Measurements from ENCODE around the gene ELMO1.

Gene ELMO1

DNA sequence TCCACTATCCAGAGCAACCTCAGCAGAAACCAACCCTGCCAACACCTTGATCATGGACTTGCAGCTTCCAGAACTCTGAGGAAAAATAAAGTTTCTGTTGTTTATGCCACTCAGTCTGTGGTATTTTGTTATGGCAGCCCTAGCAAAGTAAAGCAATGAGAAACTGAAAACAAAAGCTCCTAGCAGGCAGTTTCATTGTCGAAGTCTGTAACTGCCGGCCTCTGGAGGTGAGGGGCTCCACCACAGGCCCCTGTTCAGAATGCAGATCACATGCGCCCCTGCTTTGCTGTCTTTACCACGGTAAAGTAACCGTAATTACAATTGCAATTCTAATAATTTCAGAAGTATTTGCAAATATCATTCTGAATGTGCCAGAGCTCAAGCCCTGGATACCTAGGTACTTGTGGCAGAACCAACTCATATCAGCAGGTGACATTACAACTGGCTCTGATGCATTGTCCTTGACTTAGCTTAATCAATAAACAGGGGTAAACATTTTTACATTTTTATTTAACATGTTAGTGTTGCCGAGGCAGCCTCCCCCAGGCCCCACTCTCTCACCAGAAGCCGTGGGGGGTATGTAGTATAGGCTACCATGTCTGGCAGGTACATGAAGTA is 193.2 kb downstream of the ELMO1 start:
- no peak for DNase-seq

DNA sequence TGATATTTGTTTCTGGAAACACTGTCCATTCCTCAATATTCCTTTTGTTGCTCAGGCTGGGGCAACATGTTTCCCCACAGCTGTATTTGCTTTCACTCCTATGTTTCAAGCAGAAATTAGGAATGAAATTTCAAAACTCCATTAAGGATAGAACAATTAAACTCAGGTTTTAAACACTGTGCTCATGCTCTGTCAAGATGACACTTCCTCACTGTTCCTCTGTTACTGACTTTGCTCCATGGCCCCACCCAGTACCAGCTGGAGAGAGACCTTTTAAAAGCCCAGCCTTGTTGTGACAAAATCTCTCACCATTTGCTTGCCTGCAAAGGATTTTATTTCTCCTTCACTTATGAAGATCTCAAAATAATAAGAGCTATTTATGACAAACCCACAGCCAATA is 197.4 kb downstream of the ELMO1 start:
- no peak for DNase-seq

- DNase-seq: no peak
These were observed 199.4 kb downstream of the ELMO1 start for GRCh38 chr7:37249240-37249639.

GRCh38 chr7:37248396-37248861 is 200.2 kb downstream of the ELMO1 start:
- DNase-seq: no peak

DNA sequence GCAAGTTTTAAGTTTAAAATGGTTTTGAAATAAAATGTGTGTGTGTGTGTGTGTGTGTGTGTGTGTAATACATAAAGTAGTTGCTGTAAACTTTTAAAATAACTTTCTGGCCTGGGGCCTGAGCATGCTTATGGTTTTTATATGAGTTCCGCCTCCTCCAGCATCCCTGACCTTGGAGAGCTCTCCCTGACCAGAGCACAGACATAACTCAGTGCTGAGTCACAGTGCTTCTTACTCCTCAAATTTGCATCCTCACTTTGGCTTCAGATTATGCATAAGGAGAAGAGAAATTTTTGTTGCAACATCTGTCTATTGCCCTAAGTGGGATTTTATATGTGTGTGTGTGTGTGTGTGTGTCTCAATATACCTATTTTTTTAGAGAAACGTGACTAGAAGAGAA is 200.8 kb downstream of the ELMO1 start:
- peak; percentile 56 for DNase-seq

DNA sequence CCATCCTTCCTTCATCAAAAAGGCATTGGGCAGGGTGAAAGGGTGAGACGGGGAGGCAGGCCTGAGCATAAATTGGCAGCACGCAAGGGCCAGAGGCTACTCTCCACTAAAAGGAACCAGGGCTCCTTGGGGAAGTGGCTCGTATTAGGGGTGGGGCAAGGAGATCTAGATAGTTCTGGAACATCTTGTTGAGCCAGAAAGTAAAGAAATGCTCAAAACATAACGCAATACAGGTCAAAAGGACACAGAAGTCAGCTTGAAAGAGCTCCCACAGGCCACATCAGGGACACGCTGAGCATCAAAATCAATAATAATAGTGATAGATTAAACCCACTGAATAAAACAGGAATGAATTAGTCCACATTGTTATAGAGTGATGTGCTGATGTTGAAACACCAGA is 203.1 kb downstream of the ELMO1 start:
- DNase-seq: no peak

DNA sequence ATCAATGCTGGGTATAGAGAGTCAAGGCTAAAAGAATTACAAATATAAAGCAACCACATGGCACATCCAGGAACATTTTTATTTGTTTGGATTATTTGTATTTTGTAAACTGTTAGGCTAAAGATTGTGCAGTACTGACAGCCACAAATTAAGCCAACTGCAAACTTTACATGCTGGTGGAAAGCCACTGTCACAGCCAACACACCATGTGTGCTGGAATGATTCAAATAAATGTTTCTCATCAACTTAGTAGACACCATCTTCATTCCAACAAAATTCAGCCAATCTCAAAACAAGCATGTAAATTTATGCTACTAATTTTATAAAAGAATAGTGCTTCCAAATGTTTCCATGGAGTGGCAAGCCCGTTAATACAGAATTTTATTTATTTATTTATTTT is 211.8 kb downstream of the ELMO1 start:
- DNase-seq: no peak

- no peak for DNase-seq
These were observed 212.9 kb downstream of the ELMO1 start for GRCh38 chr7:37235813-37236212.

- DNase-seq: no peak
These were observed 213.7 kb downstream of the ELMO1 start for GRCh38 chr7:37234928-37235327.

DNA sequence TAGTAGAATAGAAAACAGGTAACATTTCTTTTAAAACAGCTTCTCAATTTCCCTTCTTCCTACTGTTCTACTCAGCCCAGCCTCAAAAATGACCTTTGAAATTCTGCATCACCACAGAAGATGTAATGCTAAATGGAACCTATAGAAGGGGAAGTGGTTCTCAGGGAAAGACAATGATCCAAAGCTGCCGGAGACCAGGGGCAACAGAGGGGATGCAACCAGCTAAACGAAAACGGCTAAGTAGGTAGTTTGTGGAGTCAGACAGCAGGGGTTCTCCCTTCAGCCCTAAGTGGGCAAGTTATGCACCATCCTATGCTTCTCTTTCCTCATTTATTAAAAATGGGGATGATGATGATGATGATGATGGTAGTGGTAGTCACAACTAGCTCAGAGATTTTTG is 214.3 kb downstream of the ELMO1 start:
- no peak for DNase-seq

- DNase-seq: no peak
These were observed 217.1 kb downstream of the ELMO1 start for GRCh38 chr7:37231613-37232012.

DNA sequence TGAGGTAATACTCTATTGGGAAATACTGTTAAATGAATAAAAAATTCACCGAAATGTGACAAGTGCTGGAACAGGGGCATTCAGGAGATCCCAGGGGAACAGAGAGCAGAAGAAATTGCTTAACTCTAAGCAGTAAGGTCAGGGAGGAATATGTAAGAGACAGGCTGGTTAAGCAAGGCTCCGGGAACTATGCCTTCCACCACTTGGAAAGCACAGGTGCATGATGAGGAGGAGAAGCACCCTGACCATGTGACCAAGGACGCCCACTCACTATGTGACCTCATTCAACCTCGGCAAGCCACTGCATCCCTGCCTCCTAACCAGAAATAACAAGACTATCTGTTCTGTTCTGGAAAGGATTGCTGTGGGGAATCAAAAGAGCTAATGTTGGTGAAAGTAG is 218.4 kb downstream of the ELMO1 start:
- no peak for DNase-seq

DNA sequence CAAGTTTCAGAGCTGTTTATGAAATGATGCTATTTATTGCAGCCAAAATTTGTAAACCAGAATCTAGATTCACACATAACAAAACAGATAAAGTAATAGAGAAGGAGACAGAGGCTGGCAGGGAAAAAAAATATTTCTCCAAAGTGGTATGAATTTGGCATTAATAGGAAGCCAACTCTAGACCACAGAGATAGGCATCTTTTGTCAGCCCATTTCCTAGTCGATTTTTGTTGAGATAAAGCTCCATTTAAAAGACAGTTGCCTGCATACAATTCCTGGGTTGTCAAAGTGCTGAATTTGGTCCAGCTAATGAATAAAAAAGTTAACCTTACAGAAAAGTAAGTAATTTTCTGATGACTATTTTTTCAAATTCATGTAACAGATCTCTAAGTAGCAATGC is 219.3 kb downstream of the ELMO1 start:
- DNase-seq: no peak

DNA sequence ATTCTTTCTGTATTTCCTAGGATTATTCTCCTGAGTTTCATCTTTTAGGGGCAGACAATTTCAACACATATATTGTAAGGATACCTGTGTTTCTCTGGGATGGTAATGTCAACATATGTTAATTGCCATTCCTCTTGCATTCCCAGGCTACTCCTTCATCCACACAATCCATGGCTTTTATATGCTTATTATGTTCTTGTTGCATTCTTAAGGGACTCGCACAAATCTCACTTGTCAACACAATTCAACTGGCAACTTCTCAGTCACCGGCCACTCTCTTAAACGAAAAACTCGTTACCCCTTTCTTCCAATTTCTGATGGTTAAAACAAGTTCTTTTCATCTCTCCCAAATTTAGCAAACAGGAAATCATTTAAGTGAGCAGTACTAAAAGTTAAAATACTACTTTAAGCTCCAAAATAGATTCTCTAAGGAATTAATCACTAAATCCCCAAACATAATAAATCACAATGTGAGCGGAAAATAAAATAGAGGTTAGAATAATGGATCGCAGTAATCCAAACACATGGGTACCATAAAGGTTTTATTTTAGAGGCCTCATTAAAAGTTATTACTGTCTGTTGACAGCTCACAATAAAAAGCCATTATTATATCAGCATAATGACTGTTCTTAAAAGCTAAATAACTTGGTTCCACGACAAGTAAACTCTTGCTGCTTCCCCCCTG is 223.2 kb downstream of the ELMO1 start:
- no peak for DNase-seq

- DNase-seq: no peak
These were observed 223.9 kb downstream of the ELMO1 start for GRCh38 chr7:37224746-37225145.

DNA sequence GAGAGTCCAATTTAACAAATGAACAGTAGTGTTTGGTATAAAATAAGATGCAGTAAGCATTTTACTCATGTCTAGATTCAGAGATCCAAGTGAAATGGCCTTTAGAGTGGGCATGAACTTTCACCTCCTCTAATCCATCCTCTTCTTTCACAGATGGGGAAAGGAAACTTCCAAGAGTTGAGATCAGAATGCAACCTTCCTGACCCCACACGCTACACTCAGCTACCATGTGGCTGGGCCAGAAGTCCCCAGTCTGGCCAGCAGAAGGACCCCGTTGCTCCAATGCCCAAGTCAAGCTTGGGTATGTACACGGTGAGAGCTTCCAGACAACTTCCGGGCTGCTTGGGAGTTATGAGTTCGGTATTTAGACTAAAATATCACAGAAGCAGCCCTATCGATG is 228.0 kb downstream of the ELMO1 start:
- no peak for DNase-seq

GRCh38 chr7:37218956-37219355 is 229.7 kb downstream of the ELMO1 start:
- DNase-seq: no peak

GRCh38 chr7:37216923-37217322 is 231.7 kb downstream of the ELMO1 start:
- DNase-seq: no peak

DNA sequence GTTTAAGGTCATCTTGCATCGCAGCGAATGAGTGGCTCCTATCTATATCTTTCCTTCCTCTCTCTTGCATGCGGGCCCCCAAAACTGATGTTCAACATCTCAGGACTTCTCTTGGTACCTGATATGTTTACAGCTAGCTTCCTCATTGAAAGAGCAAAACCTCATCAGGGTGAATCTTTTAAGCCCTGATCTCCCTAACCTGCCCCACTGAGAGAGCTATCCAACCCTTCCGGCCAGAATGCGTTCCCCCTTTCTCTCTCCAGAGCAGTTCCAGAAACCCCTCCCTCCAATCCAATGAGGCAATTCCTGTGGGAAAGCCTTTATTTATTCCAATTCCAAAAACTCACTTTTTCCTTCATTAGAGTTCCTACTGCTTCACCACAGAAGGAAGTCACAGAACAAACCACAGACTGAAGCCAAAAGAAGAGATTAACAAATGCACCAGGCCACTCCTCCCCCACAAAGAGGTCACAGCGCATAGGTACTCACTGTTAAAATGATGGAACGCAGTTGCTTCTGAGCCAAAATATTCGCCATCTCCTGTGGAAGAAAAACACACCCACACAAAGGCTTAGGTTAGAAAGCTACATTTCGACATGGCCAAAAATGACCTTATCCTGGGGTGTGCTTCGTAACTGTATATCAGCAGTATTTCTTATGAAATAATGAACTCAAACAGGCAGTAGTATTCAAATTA is 232.4 kb downstream of the ELMO1 start:
- peak; percentile 5 for DNase-seq

DNA sequence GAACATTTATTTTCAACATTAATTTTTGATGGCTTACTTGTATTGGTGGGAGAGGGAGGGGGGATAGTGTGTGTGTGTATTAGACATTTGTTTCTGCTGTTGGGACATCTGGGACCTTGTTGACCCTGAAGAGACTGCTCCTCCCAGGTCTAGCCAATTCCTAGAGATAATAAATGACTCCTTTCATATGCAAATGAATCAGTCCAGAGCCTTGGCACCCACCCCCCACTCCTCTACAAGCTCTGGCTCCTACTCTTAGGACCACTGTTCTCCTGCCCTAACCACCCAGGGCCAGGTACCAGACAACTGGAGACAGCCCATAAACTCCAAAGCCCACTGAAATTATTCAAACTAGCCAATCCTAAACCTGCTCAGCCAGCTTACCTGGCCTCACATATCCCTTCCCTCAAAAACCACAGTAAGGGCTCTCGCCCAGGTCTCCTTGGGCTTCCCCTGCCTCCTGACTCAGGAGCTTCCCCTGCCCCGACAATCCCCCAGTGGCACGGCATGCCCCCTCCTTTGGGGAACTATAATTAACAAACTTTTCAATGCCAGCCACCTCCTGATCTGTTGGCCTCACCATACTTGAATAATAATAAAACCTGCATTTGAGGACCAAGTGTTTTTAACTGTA is 233.3 kb downstream of the ELMO1 start:
- no peak for DNase-seq

- peak; percentile 14 for DNase-seq
These were observed 236.1 kb downstream of the ELMO1 start for GRCh38 chr7:37212556-37212955.

DNA sequence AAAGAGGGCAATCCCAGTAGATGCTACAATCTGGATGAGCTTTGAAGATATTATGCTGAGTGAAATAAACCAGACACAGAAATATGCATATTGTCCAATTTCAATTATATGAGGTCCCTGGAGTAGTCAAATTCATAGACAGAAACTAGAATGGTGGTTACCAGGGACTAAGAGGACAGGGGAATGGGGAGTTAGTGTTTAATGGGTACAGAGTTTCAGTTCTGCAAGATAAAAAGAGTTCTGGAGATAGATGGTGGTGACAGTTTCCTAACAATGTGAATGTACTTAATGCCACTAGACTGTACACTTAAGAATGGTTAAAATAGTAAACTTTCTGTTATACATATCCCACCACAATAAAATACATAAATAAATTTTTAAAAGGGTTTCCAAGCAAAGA is 236.6 kb downstream of the ELMO1 start:
- DNase-seq: no peak

DNA sequence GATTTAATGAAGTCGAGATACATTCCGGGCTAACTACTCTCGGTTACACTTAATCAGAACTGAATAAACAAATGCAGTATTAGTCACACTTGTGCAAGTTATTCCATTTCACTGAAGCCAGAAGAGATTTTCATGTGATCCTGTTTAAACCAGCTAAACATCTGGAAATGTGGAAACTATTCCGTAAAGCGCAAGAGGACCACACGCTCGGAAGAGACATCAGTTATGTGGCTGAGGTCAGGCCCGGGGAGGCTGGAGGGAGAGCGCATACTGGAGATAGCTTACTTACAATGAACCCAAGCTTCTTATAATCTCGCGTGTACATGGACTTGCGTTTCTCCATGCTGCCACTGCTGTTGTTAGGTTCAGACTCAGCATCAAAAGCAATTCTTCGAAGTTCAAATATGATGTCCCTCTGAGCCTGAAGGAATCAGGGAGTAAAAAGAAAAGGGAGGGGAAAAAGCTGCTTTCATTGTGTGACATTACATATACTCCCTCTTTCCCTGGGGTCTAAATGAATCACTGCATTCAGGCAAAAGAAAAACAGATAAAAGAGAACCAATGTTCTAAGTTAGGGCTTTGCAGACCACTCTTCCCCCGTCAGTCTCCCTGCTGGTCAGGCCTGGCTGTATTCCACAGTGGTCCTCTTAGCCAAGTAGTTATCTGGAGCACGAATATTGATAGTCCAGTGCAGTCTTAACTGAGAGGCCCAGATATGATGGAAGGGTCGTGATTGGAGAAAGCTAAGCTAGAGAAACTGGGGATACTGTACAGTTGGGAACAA is 237.4 kb downstream of the ELMO1 start:
- peak; percentile 80 for DNase-seq
